ENCODE results near the gene INTS6.
A peak's percentile ranks its signal among the peaks of the same experiment; 100 is the strongest.

INTS6 gene

GRCh38 chr13:51452361-51453206, at the start of gene INTS6:
INTS6 (minus strand) TSS chr13:51453036; CDS start chr13:51452525, 511 bp downstream.
- peak; percentile 98 for DNase-seq (ENCODE audit: low read depth, low spot score)

GRCh38 chr13:51502153-51502651, 49.4 kb upstream of the INTS6 start:
- no peak for DNase-seq (ENCODE audit: low read depth, low spot score)

GRCh38 chr13:51501592-51502152, 48.8 kb upstream of the INTS6 start:
- no peak for DNase-seq (ENCODE audit: low read depth, low spot score)

- DNase-seq (ENCODE audit: low read depth, low spot score), result no peak
Measured at GRCh38 chr13:51501096-51501495, 48.3 kb upstream of the INTS6 start.

GRCh38 chr13:51500687-51501086, 47.9 kb upstream of the INTS6 start:
- no peak for DNase-seq (ENCODE audit: low read depth, low spot score)

GRCh38 chr13:51499841-51500240, 47.0 kb upstream of the INTS6 start:
- DNase-seq (ENCODE audit: low read depth, low spot score), result no peak

GRCh38 chr13:51495316-51495715, 42.5 kb upstream of the INTS6 start:
- DNase-seq (ENCODE audit: low read depth, low spot score), result no peak

GRCh38 chr13:51494156-51494555, 41.3 kb upstream of the INTS6 start:
- DNase-seq (ENCODE audit: low read depth, low spot score), result no peak

- DNase-seq (ENCODE audit: low read depth, low spot score), result no peak
Measured at GRCh38 chr13:51488212-51488611, 35.4 kb upstream of the INTS6 start.

GRCh38 chr13:51481656-51482055, 28.8 kb upstream of the INTS6 start:
- no peak for DNase-seq (ENCODE audit: low read depth, low spot score)

- DNase-seq (ENCODE audit: low read depth, low spot score), result no peak
Measured at GRCh38 chr13:51479199-51479523, 26.3 kb upstream of the INTS6 start.

GRCh38 chr13:51478418-51479198, 25.8 kb upstream of the INTS6 start:
- DNase-seq (ENCODE audit: low read depth, low spot score), result no peak

- no peak for DNase-seq (ENCODE audit: low read depth, low spot score)
Measured at GRCh38 chr13:51477653-51478324, 25.0 kb upstream of the INTS6 start.

- DNase-seq (ENCODE audit: low read depth, low spot score), result no peak
Measured at GRCh38 chr13:51477149-51477548, 24.3 kb upstream of the INTS6 start.

GRCh38 chr13:51475727-51476501, 23.1 kb upstream of the INTS6 start:
- DNase-seq (ENCODE audit: low read depth, low spot score), result no peak

GRCh38 chr13:51469790-51470189, 17.0 kb upstream of the INTS6 start:
- no peak for DNase-seq (ENCODE audit: low read depth, low spot score)

GRCh38 chr13:51467730-51468129, 14.9 kb upstream of the INTS6 start:
- no peak for DNase-seq (ENCODE audit: low read depth, low spot score)

- no peak for DNase-seq (ENCODE audit: low read depth, low spot score)
Measured at GRCh38 chr13:51465124-51465523, 12.3 kb upstream of the INTS6 start.

- no peak for DNase-seq (ENCODE audit: low read depth, low spot score)
Measured at GRCh38 chr13:51457086-51457815, 4.4 kb upstream of the INTS6 start.

- DNase-seq (ENCODE audit: low read depth, low spot score), result no peak
Measured at GRCh38 chr13:51456510-51456909, 3.7 kb upstream of the INTS6 start.

Data from smooth muscle cell of the brain vasculature (primary cell).